CD4-positive, alpha-beta T cell treated with Interleukin-1 beta for 1 hour (primary cell): ENCODE data around the gene NDST1.
"Not testable (repeated sequence)": the region's sequence is repeated elsewhere in the genome, so short reads cannot be mapped to it uniquely, and the experiment has no call there.

Experiments used
- DNase-seq, 2 donors: peaks; one replicate each; pipeline ENCODE4 v3.0.0-alpha.2; 2020 to 2022

The NDST1 gene

GRCh38 chr5:150508828-150509227 lies 897 bp downstream of the NDST1 start:
- DNase-seq, result no peak

- DNase-seq, result no peak
These were observed 2.1 kb downstream of the NDST1 start for GRCh38 chr5:150509992-150510391.

GRCh38 chr5:150510460-150511263 lies 2.7 kb downstream of the NDST1 start:
- DNase-seq, result no peak

GRCh38 chr5:150511578-150512367 lies 3.8 kb downstream of the NDST1 start:
- DNase-seq, result no peak

DNA sequence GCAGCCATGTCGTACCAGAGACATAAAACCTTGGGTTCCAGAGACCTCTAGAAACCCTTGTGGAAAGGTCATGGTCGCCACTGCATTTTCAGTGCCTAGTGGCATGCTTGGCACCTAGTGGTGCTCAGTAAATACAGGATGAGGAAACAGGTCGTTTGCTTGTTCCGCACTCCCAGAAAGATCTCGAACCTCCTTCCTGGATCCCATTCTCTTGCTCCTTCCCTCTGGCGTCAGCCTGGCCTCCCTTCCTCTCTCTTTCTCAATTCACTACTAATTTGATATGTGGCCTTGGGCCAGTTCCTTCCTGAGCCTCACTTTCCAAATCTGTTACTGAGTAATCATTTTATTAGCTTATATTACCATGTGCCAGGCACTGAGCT lies 4.4 kb downstream of the NDST1 start:
- DNase-seq, result no peak

GRCh38 chr5:150513375-150514309 lies 5.7 kb downstream of the NDST1 start:
- no peak for DNase-seq

DNA sequence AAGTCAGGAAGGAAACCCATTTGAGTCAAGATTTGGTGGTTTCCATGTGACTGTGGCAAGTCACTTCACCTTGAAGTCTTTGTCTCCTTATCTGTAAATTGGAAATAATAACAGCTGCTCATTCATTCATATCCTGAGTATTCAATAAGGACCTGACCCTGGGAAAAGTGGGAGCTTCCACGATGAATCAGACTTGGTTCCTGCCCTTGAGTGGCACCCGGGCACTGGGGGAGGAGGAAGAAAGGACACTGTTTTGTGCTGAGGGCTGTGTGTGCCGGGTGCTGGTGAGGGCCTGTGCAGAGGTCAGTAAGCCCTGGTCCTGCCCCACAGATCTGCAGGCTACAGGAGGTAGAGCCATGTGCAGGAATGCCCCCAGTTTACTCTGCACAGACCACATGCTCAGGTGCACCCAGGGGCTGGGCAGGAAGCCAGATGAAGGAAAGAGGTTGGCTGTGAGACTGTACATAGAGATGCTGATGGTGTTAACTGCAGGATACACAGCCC lies 6.8 kb downstream of the NDST1 start:
- DNase-seq, result no peak

GRCh38 chr5:150515446-150515845 lies 7.5 kb downstream of the NDST1 start:
- no peak for DNase-seq

GRCh38 chr5:150516011-150516410 lies 8.1 kb downstream of the NDST1 start:
- DNase-seq, result no peak

- no peak for DNase-seq
These were observed 9.6 kb downstream of the NDST1 start for GRCh38 chr5:150517272-150518152.

- DNase-seq, result not testable (repeated sequence)
These were observed 11.0 kb downstream of the NDST1 start for GRCh38 chr5:150518712-150519559.

- no peak for DNase-seq
These were observed 11.6 kb downstream of the NDST1 start for GRCh38 chr5:150519560-150519945.

DNA sequence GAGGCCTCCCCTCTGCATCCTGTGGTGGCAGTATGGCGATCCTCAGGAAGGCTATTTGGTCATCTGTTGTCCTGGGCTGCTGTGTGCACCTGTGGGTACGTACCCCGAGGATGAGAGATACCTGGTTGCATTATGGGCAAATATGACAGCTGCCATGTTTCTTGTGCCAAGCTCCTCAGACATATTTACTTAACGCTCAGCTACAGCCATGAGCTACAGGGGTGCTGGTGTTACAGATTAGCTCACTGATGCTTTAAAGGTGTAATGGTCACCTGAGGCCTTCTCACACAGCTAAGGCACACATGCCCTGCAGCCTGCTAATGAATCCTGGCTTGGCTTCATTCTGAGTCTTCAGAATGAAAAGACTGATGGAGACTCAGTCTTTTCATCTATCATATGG lies 12.0 kb downstream of the NDST1 start:
- no peak for DNase-seq

DNA sequence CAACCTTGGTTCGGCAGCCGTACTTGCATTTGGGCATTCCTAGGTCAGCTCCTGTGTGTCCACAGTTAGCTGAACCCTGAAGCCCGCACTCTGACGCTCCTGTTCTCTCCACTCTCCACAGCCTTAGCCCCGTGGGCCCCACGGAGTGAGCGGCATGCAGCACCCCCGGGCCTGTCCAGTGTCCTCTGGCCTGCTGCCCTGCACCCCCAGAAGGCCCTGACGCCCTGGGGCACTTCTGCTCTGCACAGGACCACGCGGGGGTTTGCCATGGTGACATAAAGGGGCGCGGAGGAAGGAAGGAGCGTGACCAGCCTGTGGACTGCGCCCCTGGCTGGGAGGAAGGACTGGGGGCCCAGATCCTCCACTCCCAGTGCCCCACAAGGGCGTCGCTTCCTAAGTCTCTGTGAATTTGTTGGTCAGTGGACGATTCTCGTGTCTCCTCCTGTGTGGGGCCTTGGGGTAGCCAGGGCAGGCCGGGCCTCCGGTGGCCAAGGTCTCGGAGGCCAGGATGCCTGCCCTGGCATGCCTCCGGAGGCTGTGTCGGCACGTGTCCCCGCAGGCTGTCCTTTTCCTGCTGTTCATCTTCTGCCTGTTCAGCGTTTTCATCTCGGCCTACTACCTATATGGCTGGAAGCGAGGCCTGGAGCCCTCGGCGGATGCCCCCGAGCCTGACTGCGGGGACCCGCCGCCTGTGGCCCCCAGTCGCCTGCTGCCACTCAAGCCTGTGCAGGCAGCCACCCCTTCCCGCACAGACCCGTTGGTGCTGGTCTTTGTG lies 13.0 kb downstream of the NDST1 start:
- DNase-seq, result no peak

DNA sequence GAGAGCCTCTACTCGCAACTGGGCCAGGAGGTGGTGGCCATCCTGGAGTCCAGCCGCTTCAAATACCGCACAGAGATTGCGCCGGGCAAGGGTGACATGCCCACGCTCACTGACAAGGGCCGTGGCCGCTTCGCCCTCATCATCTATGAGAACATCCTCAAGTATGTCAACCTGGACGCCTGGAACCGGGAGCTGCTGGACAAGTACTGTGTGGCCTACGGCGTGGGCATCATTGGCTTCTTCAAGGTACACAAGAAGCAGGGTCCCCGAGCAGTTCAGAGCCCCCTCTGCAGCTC lies 13.5 kb downstream of the NDST1 start:
- no peak for DNase-seq

GRCh38 chr5:150521939-150522503 lies 14.1 kb downstream of the NDST1 start:
- DNase-seq, result no peak

GRCh38 chr5:150522504-150523414 lies 14.8 kb downstream of the NDST1 start:
- no peak for DNase-seq

DNA sequence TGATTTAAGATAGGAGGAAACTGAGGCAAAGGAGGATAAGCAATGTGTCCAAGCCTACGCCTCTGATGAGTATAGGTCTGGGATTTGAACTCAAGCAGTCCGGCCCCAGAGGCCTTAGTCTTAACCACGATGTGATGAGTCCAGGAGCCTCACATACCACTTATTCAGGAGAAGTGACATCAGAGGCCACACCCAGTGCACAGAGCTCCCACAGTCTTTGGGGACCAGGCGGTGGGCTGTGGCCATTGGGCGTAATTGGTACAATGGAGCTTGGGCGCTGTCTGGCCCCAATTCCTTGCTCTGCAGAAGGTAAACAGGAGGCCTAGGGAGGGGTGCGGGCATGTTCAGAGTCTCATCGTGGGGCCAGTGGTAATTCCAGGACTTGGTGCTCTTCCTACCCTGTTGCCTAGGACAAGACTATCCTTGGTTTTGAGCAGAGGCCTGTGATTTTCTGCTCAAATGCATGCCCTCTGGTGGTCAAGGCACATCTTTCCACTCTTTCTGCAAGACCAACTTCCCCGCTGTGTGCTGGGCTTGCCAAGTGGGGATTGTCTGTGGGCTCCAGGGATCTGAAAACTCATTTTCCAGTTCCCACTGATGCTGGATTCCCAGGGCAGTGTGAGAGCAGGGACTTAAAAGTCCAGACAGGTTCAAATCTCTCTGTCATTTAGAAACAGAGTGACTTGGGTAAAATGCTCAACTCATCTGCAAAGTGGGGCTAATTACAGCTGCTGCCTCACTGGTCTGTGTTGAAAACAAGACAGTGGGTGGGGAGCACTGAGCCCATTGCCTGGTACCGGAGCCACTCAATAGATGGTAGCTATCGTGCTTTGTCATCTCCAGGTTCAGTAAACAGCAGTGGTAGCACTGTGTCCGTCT lies 15.8 kb downstream of the NDST1 start:
- DNase-seq, result peak; percentile 35 to 38
